K562 (cell line): ENCODE results near the gene PPP1R10. TPM values are rescaled to one million over a fixed set of nuclear protein-coding genes. Genes with fewer than 3 reads are reported as not detected.

ENCODE experiments used
- ARID4B ChIP-seq: sonication (generic); formaldehyde crosslinking; IDR thresholded peaks from 2 replicates; pipeline ENCODE4 v1.8.0; 2022; ENCODE audit warnings: mild to moderate bottlenecking, missing genetic modification reagents
- ATF3 ChIP-seq, 2 experiments: fragments of 450-650 bp in 1 of 2; sonication (generic) in 1 of 2; formaldehyde crosslinking in 1 of 2; IDR thresholded peaks in 1 of 2; conservative IDR thresholded peaks in 1 of 2; 2 replicates each; pipeline versions ENCODE4 v1.6.1 to v1.8.1; 2016 to 2023; ENCODE audit warnings: mild to moderate bottlenecking in 2 of 2, moderate library complexity in 2 of 2, inconsistent platforms in 1 of 2, missing genetic modification reagents in 1 of 2
- CTCF ChIP-seq, 3 experiments: IDR thresholded peaks in 2 of 3; conservative IDR thresholded peaks in 1 of 3; 2 replicates each; pipeline ENCODE4 v1.5.1; 2011 to 2012; ENCODE audit warnings: low read length in 3 of 3, mild to moderate bottlenecking in 3 of 3, control low read depth in 2 of 3, improper control_type of control experiment in 1 of 3, inconsistent platforms in 1 of 3, low read depth in 1 of 3, mixed read lengths in 1 of 3, moderate library complexity in 1 of 3; ENCODE audit not compliant: insufficient read depth in 2 of 3
- FOXJ3 ChIP-seq: sonication (generic); formaldehyde crosslinking; IDR thresholded peaks from 2 replicates; pipeline ENCODE4 v1.4.0; 2020; ENCODE audit warnings: mild to moderate bottlenecking, missing genetic modification reagents
- MNT ChIP-seq, 2 experiments: fragments of 450-650 bp; conservative IDR thresholded peaks; 2 replicates each; pipeline ENCODE4 v1.6.1; 2017; ENCODE audit warnings: mild to moderate bottlenecking in 2 of 2, moderate library complexity in 2 of 2
- NR1H2 ChIP-seq: sonication (generic); formaldehyde crosslinking; IDR thresholded peaks from 2 replicates; pipeline ENCODE4 v1.4.0; 2020; ENCODE audit warnings: mild to moderate bottlenecking, missing genetic modification reagents
- PTRF ChIP-seq: fragments of 450-650 bp; IDR thresholded peaks from 2 replicates; pipeline ENCODE4 v1.6.1; 2016; ENCODE audit warnings: mild to moderate bottlenecking, missing genetic modification characterization, missing compliant biosample characterization
- ZNF12 ChIP-seq: sonication (generic); formaldehyde crosslinking; IDR thresholded peaks from 2 replicates; pipeline ENCODE4 v1.4.0; 2020; ENCODE audit warnings: mild to moderate bottlenecking, missing genetic modification reagents
- polyA plus RNA-seq, 8 experiments: library from polyadenylated mRNA; depleted of rRNA in 4 of 8; stranded (reverse) in 5 of 8; unstranded in 3 of 8; fragments of >200 nt; fragmentation: Nextera tagmentation in 2 of 8; fragmentation: Illumina TruSeq in 1 of 8; extraction: Ambion mirVana in 2 of 8; extraction: Trizol in 1 of 8; gene quantifications; 2 replicates each; pipeline versions ENCODE4 v1.2.1 to v1.2.3, GENCODE V29; 2011 to 2014; ENCODE audit warnings: inconsistent platforms in 1 of 8, missing spikeins in 1 of 8
- total RNA-seq, 7 experiments: library from RNA; depleted of rRNA in 6 of 7; stranded (reverse); fragments of >200 nt in 6 of 7; fragmentation: Illumina TruSeq in 2 of 7; extraction: Trizol in 2 of 7; gene quantifications; 2 replicates each; pipeline versions ENCODE4 v1.2.1 to v1.2.3, GENCODE V29; 2011 to 2021; ENCODE audit warnings: low replicate concordance in 1 of 7
- TF ChIP-seq, protein P1 (sequence below): IDR thresholded peaks from 3 replicates; pipeline ENCODE4 v1.6.1; 2011; ENCODE audit warnings: borderline replicate concordance, mild to moderate bottlenecking, moderate library complexity; ENCODE audit not compliant: insufficient read length; ENCODE audit errors: extremely low read depth
- TF ChIP-seq, protein P2 (sequence below): IDR thresholded peaks from 3 replicates; pipeline ENCODE4 v1.6.1; 2011; ENCODE audit warnings: borderline replicate concordance, mild to moderate bottlenecking; ENCODE audit not compliant: insufficient read length, insufficient read depth

The PPP1R10 gene
- total and polyA plus RNA-seq, 9 of the 15 experiments (the other 6 are each of a cell fraction or from before 2014, with no cell fraction given), result 14.1 to 65.5 (median 32.6) TPM

DNA sequence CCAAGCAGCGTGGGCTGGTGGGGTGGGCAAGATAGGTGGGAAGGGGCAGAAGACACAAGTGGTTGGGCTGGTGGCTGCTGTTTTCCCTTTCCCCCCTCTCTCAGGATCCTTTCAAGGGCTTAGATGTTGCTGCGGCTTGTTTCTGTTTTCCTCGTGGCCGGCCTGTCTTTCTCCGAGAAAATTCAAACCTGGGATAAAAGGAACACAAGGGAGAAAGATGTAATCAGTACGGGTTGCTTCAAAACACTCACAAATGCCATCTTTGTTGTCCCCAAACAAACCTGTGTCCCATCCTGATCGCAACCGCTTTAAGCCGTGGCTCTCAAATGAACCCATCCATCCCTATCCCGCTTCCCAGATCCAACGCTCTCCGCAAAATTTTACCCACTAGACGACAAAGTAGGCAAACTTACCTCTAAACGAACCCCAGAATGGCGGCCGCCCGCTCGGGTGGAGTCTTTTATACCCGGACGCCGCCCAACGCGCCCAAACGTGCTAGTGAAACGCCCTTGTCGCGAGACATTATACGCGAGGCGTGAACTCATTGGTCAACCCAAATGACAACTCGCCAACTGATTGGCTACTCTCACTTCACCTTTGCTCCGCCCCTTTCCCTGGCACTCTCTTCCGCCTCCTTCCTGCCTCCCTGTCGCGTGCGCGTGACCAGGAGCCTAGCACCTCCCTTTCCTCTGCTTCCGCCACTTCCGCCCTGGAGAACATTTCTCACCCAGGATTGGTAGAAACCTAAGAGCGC is at the start of gene PPP1R10 (continued):
- TF ChIP-seq ATF3 (IDR thresholded peaks at IDR 0.05) (no peak), ATF3 (CRISPR knock-in tag; conservative IDR thresholded peaks at IDR 0.05) (no peak), ZNF12 (no peak), MNT (conservative IDR thresholded peaks at IDR 0.05) (peak in 1 of 2 experiments; percentile 88; a peak in 3 of 4 replicates), NR1H2 (CRISPR knock-in tag) (no peak), CTCF (IDR thresholded peaks at IDR 0.05 in 2 of 3, conservative IDR thresholded peaks at IDR 0.05 in 1 of 3; ENCODE audit: insufficient read depth in 2 of 3, low read depth in 1 of 3, low read length in 3 of 3) (peak in 1 of 3 experiments; percentile 7; a peak in 1 of 6 replicates), FOXJ3 (no peak), ARID4B (CRISPR knock-in tag) (no peak; the same call in 1 of the 2 replicates), PTRF (tag) (no peak)
- TF ChIP-seq, protein P1, sequence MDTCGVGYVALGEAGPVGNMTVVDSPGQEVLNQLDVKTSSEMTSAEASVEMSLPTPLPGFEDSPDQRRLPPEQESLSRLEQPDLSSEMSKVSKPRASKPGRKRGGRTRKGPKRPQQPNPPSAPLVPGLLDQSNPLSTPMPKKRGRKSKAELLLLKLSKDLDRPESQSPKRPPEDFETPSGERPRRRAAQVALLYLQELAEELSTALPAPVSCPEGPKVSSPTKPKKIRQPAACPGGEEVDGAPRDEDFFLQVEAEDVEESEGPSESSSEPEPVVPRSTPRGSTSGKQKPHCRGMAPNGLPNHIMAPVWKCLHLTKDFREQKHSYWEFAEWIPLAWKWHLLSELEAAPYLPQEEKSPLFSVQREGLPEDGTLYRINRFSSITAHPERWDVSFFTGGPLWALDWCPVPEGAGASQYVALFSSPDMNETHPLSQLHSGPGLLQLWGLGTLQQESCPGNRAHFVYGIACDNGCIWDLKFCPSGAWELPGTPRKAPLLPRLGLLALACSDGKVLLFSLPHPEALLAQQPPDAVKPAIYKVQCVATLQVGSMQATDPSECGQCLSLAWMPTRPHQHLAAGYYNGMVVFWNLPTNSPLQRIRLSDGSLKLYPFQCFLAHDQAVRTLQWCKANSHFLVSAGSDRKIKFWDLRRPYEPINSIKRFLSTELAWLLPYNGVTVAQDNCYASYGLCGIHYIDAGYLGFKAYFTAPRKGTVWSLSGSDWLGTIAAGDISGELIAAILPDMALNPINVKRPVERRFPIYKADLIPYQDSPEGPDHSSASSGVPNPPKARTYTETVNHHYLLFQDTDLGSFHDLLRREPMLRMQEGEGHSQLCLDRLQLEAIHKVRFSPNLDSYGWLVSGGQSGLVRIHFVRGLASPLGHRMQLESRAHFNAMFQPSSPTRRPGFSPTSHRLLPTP, result no peak
- TF ChIP-seq, protein P2, sequence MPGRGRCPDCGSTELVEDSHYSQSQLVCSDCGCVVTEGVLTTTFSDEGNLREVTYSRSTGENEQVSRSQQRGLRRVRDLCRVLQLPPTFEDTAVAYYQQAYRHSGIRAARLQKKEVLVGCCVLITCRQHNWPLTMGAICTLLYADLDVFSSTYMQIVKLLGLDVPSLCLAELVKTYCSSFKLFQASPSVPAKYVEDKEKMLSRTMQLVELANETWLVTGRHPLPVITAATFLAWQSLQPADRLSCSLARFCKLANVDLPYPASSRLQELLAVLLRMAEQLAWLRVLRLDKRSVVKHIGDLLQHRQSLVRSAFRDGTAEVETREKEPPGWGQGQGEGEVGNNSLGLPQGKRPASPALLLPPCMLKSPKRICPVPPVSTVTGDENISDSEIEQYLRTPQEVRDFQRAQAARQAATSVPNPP, result no peak
